Osteoblast (primary cell): ENCODE measurements around the gene SLAMF9. TPM values are rescaled to one million over a fixed set of nuclear protein-coding genes. Genes with fewer than 3 reads are reported as not detected.

Experiments
- DNase-seq: peaks from one replicate; pipeline ENCODE4 v3.0.0; 2011; ENCODE audit warnings: low spot score, mixed read lengths; ENCODE audit not compliant: insufficient read length; ENCODE audit errors: missing footprints
- H2AFZ ChIP-seq: 2 replicates; pipeline ENCODE4 v1.6.0; 2011; ENCODE audit warnings: mild to moderate bottlenecking, low read length
- H3K27ac ChIP-seq: 2 replicates; pipeline ENCODE4 v1.5.1; 2011; ENCODE audit warnings: mild to moderate bottlenecking, low read depth, low read length, moderate library complexity
- H3K27me3 ChIP-seq: 2 replicates; pipeline ENCODE4 v1.6.0; 2012; ENCODE audit warnings: mild to moderate bottlenecking, control low read depth, inconsistent platforms, low read length, moderate library complexity; ENCODE audit not compliant: insufficient read depth
- H3K36me3 ChIP-seq: 2 replicates; pipeline ENCODE4 v1.5.1; 2011; ENCODE audit warnings: mild to moderate bottlenecking, low read length, control low read depth, moderate library complexity; ENCODE audit not compliant: insufficient read depth
- H3K4me1 ChIP-seq: 2 replicates; pipeline ENCODE4 v1.5.1; 2011; ENCODE audit warnings: mild to moderate bottlenecking, low read length, control low read depth, moderate library complexity; ENCODE audit not compliant: insufficient read depth
- H3K4me2 ChIP-seq: 2 replicates; pipeline ENCODE4 v1.6.0; 2011; ENCODE audit warnings: mild to moderate bottlenecking, low read length; ENCODE audit not compliant: insufficient read depth
- H3K4me3 ChIP-seq: fragments of 200-600 bp; sonication (generic); 3 replicates; pipeline ENCODE4 v1.5.1; 2012; ENCODE audit warnings: mild to moderate bottlenecking, low read length, inconsistent platforms; ENCODE audit not compliant: insufficient read depth
- H3K79me2 ChIP-seq: 2 replicates; pipeline ENCODE4 v1.6.0; 2012; ENCODE audit warnings: mild to moderate bottlenecking, low read length, control low read depth, inconsistent platforms; ENCODE audit not compliant: insufficient read depth
- H3K9me3 ChIP-seq: 2 replicates; pipeline ENCODE4 v1.5.1; 2011; ENCODE audit warnings: low read depth, low read length, control low read depth
- H4K20me1 ChIP-seq: 2 replicates; pipeline ENCODE4 v1.6.0; 2012; ENCODE audit warnings: mild to moderate bottlenecking, low read length, control low read depth; ENCODE audit not compliant: insufficient read depth
- total RNA-seq: library from RNA; depleted of rRNA; stranded (reverse); fragments of >200 nt; gene quantifications from 2 replicates; pipeline ENCODE4 v1.2.3, GENCODE V29; 2012
- TF ChIP-seq, protein P1 (sequence below): IDR thresholded peaks from 2 replicates; pipeline ENCODE4 v1.5.1; 2011; ENCODE audit warnings: mild to moderate bottlenecking, low read depth, low read length, moderate library complexity; ENCODE audit errors: extremely low read depth

Gene SLAMF9
- total RNA-seq, 1 donor = not detected

DNA sequence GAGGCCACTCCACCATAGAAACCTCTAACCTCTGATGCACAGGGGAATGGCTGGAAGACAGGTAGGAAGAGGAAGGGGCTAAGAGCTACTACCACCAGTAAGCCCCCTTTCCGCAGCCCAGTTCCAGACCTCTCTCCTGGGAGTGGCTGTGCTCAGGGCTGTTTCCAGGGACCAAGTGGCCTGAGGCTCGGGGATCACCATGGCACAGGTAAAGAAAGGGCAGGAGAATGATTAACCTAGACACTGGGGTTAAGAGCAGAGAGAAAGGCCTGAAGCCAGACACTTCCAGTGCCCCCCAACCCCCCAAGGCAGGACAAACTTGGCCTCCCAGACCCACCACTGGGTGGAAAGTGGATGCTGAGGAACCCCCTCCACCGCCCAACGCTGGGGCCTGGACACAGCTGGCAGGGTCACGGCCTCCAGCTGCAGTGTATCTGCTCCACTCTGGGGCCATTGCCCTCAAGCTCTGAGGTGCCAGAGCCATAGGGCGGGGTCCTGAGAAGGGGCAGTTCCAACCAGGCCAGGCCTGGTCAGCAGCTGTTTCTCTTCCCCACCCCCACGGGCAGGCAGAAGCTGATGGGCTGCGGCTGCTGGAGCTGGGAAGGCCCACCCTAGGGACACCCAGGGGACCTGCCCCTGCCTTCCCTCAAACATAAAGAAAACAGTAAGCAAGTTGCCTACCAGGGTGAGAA lies 31.4 kb downstream of the SLAMF9 start:
- Histone ChIP-seq H3K36me3 (peaks cover 23% of the 10 kb centered on the region), H3K4me2 (peak overlapping the region; percentile 95), H2AFZ (no peak overlapping the region), H3K27ac (peak overlapping the region; percentile 99), H3K79me2 (peaks cover 63% of the 10 kb centered on the region), H3K9me3 (no peaks in the 10 kb centered on the region), H3K4me3 (peak overlapping the region; percentile 99), H3K4me1 (peaks cover 46% of the 10 kb centered on the region), H3K27me3 (no peaks in the 10 kb centered on the region), H4K20me1 (peaks cover 39% of the 10 kb centered on the region)
- TF ChIP-seq, protein P1, sequence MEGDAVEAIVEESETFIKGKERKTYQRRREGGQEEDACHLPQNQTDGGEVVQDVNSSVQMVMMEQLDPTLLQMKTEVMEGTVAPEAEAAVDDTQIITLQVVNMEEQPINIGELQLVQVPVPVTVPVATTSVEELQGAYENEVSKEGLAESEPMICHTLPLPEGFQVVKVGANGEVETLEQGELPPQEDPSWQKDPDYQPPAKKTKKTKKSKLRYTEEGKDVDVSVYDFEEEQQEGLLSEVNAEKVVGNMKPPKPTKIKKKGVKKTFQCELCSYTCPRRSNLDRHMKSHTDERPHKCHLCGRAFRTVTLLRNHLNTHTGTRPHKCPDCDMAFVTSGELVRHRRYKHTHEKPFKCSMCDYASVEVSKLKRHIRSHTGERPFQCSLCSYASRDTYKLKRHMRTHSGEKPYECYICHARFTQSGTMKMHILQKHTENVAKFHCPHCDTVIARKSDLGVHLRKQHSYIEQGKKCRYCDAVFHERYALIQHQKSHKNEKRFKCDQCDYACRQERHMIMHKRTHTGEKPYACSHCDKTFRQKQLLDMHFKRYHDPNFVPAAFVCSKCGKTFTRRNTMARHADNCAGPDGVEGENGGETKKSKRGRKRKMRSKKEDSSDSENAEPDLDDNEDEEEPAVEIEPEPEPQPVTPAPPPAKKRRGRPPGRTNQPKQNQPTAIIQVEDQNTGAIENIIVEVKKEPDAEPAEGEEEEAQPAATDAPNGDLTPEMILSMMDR = no peak
- peak; percentile 90 for DNase-seq

DNA sequence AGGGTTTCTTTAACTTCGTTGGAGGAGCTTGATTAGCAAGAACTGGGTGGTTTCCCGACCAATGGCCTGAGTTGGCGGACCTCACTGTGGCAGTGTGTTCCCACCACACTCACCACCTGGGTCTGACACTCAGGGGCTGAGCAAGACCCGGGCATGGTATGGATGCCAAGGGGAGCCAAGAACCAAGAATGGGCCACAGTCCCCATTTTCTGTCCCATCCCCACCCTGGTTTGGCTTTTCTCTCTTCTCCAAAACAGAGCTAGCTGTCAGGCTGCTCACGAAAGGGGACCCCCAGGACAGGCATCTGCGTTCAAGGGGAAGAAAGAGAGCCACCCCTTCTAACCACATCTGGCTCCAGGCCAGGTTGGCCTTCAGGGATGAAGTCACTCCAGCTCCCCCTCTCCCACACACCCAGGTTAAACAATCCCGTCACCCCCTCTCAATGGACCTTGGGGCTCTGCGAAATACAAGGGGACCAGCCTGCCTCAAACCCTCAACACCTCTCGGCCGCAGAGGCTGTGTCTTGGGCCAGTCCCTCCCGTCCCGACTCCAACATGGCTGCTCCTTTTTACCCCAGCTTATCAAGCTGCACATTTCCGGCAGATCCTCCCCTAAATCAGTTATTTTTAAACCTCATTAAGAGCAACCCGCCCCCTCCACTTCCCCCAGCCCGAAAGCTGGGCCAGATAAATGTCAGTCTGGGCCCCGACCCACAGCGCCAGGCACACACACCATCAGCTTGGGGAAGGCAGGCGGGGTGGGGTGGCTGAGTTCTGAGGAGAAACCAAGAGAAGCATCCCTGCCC lies 32.1 kb downstream of the SLAMF9 start:
- peaks cover 52% of the 10 kb centered on the region for H3K4me1 ChIP-seq
- peak overlapping the region; percentile 99 for H3K4me3 ChIP-seq
- H3K4me2 ChIP-seq = peak overlapping the region; percentile 95
- TF ChIP-seq, protein P1 = no peak
- H3K9me3 ChIP-seq = no peaks in the 10 kb centered on the region
- H3K36me3 ChIP-seq = peaks cover 27% of the 10 kb centered on the region
- H4K20me1 ChIP-seq = peaks cover 43% of the 10 kb centered on the region
- H3K27me3 ChIP-seq = no peaks in the 10 kb centered on the region
- DNase-seq = peak; percentile 58
- no peak overlapping the region for H2AFZ ChIP-seq
- H3K79me2 ChIP-seq = peaks cover 63% of the 10 kb centered on the region
- H3K27ac ChIP-seq = peak overlapping the region; percentile 99

DNA sequence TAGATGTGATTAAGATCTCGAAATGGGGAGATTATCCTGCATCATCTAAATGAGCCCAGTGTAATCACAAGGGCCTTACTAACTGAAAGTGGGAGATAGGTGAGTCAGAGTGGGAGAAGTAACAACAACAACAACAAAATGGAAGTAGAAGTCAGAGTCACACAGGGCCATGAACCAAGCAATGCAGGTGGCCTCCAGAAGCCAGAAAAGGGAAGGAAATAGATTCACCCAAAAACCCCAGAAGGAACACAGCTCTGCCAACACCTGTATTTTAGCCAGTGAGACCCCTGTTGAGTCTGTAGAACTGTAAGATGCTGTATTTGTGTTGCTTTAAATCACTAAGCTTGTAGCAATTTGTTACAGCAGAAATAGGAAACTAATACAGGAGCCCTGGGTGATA lies 32.8 kb downstream of the SLAMF9 start:
- Histone ChIP-seq H4K20me1 (peaks cover 46% of the 10 kb centered on the region), H3K27ac (peak overlapping the region; percentile 99)

More for the DNA sequence above, 32.8 kb downstream of the SLAMF9 start:
- Histone ChIP-seq H2AFZ (no peak overlapping the region), H3K36me3 (peaks cover 30% of the 10 kb centered on the region), H3K9me3 (no peaks in the 10 kb centered on the region), H3K4me1 (peaks cover 58% of the 10 kb centered on the region), H3K79me2 (peaks cover 63% of the 10 kb centered on the region), H3K4me3 (no peak overlapping the region), H3K4me2 (peak overlapping the region; percentile 95), H3K27me3 (no peaks in the 10 kb centered on the region)
- peak; percentile 32 for DNase-seq
- TF ChIP-seq, protein P1 = no peak
